Left ventricle myocardium superior (tissue), 1 donor: ENCODE results near the gene TTLL5. TPM values are rescaled to one million over a fixed set of nuclear protein-coding genes. Genes with fewer than 3 reads are reported as not detected.

ENCODE experiments used
- ATAC-seq: fragments of 200-7000 bp; cut with Tn5 transposase; one replicate; pipeline ENCODE4 v1.9.1; 2020; ENCODE audit warnings: mild to moderate bottlenecking, moderate library complexity
- DNase-seq: peaks from one replicate; pipeline ENCODE4 v3.0.0-alpha.2; 2020
- intact Hi-C: fragments of 100-400 bp; cut with micrococcal nuclease; formaldehyde crosslinking; loops from one replicate; pipeline ENCODE4 v1.11.0; 2022
- total RNA-seq: library from RNA; stranded (reverse); fragmentation: NEBNext Ultra II Directional; extraction: Animal tissue kit (Norgen Biotek cat#: 25700); gene quantifications from one replicate; pipeline ENCODE4 v1.2.1, GENCODE V29; 2021
- donor health status: DM: no; HTN: yes; CAD: no; lungs with severe emphysema.

The TTLL5 gene
- total RNA-seq, 1 donor from 2014 or later, result 15.8 TPM

DNA sequence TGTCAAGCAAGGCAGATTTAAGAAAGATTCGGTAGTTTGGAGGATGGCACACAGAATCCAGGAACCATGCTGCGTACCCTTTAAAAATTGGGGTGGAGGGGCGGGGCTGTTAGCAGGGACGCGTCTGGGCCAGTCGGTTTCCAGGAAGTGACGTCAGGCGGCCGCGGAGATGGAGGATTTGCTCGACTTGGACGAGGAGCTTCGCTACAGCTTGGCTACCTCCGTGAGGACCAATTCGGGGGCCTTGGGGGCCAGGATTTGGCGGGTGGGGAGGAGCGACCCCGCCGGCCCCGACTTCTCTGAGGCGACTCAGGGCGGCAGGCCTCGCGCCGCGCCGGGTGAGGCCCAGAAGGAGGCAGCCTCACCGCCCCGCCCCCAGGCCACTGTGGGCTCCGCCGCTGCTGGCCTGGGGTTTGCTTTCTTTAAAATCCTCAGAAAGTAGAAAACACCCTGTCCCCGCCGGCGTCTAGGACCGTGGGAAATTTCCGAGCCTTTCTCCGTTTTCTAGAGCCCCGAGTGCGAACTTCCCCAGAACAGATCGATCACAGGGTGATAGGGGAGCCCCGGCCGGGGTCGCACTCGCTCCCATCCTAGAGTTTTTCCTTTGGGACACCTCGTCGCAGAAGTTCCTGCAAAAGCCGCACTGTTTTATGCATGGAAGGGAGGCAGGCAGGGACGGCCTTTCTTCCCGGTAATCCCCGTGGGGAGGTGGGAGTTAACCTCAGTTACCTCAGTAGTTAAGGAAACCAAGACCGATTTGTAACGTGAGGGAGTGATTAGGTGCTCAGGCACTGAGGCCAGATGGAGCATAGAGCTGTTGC lies 324.8 kb downstream of the TTLL5 start, which contains the start of gene IFT43:
Gene IFT43 (plus strand): TSS at position 146 of the 821 bp plus-strand sequence. CDS start 24 bp downstream, at position 170.
- DNase-seq, result peak; percentile 95
- ATAC-seq, result peak; percentile 57
- intact Hi-C loops, result no loop called here

DNA sequence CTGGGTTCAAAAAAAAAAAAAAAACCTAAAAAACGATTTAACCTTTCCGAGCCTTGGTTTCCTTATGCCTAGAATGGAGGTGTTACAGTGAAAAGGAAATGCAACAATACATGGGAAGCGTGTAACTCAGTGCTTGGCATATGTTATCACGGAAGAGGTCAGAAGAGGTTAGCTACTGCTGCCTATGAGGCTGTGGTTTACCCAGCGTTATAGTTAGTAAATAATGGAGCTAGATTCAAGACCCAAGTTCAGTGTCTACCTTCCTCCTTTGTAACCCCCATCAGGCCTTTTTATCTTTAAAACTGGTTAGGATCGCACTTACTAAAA lies 325.4 kb downstream of the TTLL5 start:
- intact Hi-C loops, result no loop called here
- ATAC-seq (no peak), DNase-seq (no peak)

DNA sequence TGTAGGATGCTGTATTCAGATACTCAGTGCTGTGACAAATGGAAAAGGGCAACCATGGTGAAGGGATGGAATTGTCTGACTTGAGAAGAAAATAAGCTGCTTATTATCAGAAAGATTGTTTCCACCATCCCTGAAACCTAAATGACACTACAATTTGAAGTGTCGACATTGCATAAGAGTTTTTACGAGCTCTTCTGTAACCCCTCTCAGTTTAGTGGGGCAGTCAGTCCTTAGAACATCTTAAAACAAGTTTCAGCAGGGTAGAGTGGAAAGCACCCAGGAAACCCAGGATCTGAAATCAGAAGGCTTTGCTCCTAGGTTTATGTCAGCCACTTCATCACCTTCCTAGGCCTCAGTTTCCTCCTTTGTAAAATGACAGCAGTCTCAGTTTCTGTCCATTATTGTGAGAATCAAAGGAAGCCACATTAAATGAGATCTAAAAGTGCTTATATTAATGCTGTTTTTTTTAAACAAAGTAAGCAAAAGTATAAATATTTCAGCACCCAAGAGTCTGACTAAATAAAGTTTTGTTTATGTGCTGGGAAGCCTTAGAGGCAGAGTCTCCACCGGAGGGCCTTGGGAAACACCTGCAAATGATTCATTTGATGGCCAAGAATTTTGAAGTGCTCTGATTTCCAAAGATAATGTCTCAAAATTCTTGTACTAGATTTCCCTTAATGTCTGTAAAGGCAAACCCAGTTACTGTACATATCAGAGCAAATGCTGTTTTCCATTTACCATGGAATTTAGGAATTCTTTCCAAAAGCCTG lies 326.3 kb downstream of the TTLL5 start:
- intact Hi-C loops, result no loop called here

DNA sequence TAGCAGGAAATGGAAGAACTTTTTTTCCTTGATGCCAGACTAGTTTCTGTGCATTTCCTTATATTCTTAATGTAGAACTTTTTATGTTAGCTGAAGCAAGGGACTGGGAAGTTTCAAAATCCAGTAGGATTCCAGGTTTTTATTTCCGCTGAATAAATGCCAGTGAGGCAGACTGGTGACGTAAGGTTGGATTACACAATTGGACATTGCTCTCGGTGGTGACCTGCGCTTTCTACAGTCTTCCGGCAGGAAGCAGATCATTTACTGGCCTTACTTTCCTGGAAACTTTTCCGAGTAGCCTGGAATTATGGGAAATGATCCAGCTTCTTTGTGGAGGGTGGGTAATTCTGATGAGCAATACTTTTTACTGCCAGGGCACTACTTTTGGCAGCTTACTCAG lies 328.1 kb downstream of the TTLL5 start:
- intact Hi-C loops, result no loop called here
- ATAC-seq (peak; percentile 7), DNase-seq (no peak)

More for the DNA sequence above, 326.3 kb downstream of the TTLL5 start:
- DNase-seq (no peak), ATAC-seq (no peak)

DNA sequence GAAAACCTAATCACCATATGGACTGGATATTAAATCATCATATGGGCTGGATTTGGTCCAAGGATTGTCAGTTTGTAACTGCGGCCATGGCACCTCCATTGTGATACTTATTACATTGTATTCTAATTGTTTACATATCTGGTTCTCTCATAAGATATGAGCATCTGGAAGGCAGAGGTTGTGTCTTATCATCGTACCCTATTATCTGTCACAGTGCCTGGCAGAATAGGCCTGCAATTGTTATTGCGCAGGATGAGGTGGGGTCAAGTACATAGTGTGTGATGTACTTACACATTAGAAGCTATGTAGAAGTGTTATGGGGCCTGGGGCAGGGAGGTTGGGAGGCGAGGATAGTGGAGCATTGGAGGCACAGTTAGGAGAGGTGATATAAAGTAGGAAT lies 329.3 kb downstream of the TTLL5 start:
- intact Hi-C loops, result no loop called here
- no peak for DNase-seq
- ATAC-seq, result no peak

DNA sequence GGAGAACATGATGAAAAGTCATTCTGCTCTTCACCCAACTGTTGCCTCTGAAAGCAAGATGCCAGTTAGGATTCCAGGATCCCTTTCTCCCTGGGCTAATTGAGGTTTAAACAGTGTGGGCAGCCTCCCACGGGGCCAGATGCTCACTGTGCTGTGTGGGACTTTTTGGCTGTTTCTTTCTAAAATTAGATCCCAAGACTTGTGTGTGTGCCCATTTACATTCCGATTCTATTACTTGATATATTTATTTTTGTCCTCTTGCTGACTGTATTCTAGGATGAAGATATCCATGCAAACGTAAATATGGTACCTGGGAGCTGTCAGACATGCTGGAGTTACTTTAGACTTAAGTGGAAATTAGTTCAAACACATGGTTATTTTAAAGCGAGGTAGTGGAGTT lies 330.7 kb downstream of the TTLL5 start:
- DNase-seq, result no peak
- intact Hi-C loops, result no loop called here
- peak; percentile 23 for ATAC-seq

DNA sequence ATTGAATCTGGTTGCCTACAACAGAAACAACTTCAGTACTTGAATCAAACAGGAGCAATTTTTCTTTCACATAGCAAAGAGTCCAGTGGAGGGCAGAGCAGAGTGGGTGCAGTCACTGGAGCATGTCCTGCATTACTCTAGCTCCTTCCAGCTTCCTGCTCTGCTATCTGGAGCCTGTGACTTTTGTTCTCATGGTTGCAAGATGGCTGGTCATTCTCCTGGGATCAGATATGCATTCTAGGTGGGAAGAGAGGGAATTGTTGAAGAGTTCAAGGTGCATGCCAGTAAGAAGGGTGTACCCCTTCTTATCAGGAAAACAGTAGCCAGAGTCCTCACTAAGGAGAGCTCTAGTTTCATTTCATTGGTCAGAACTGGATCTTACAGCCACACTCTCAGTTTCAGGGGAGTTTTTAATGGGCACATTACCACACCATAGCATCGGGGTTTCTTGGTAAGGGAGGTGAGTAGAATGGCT lies 332.6 kb downstream of the TTLL5 start:
- ATAC-seq, result no peak
- intact Hi-C loops, result no loop called here
- DNase-seq, result no peak

DNA sequence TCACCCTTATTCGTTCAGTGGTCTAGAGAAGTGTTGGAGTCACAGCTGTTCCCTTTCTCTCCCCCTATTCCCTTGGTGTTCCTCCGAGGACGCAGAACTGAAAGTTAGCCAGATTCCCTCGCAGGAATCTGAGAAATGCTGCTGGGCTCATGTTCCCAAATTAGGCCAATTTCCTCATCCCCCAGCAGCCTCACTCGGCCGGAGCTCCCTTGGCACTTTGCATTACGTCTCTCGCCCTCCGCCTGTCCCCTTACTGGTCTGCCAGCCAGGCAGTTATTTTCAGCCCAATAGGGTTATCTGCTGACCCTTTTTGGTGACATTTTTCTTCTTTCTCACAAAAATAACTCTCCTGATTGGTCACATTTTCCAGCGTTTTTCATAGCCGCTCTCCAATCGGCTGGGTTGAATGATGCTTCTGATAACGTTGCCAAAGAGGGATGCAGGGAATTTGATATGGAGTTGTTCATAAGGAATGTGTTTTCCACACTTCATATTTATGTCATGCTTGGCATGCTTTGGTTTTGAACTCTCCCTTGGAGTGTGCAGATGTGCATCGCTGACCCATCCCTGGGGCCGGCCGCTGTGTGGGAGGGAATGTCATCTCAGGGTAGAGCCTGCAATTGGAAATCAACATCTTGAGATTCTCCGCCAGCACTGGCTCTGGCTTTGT lies 334.5 kb downstream of the TTLL5 start:
- ATAC-seq, result peak; percentile 88
- intact Hi-C loops, result no loop called here

DNA sequence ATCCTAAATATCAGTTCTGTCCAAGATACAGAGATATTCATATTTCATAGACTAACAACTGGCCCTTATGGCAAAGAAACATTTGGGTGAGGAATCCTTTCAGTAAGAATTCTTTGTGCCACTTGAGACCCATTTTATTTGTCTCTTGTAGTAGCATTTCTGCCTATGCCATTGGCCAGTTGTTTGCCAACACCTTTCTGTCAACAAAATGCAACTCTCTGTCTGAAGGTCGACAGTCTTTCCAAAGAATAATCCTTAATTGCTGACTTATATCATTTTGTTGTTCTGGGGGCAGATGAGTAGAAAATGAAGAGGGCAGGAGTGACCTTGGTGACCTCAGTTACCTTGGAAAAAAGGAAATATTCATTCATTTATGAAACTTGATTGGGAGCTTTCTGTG lies 335.4 kb downstream of the TTLL5 start:
- intact Hi-C loops, result no loop called here
- ATAC-seq, result no peak
- no peak for DNase-seq

More for the DNA sequence above, 334.5 kb downstream of the TTLL5 start:
- peak; percentile 71 for DNase-seq

DNA sequence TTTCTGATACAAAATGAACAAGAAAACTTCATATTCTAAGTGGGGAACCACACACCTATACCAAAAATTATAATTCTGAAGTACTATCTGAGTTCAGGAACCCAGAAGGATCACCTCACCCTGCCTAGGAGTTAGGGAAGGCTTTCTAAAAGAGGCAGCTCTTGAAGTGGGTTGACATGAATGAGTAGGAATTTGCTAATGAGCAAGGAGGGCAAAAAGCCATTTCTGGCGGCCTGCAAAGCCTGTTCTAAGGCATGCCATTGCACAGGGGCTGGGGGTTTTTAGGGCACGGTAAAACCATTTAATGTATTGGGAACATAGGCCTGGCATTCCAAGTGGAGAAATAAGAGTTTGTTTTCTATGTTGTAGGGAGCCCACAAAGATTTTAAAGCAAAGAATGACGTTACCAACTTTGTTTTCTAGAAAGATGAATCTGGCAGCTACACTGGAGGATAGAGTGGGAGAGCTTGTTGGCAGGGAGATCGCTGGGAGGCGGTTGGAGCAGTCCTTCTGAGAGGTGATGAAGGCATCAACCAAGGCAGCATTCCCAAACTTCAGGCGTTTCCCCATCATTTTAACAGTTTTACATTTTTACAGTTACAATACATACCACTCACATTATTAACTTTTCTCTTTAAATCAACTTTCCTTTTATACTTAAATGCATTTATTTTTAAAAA lies 338.6 kb downstream of the TTLL5 start:
- intact Hi-C loops, result no loop called here
- no peak for DNase-seq
- ATAC-seq, result no peak

DNA sequence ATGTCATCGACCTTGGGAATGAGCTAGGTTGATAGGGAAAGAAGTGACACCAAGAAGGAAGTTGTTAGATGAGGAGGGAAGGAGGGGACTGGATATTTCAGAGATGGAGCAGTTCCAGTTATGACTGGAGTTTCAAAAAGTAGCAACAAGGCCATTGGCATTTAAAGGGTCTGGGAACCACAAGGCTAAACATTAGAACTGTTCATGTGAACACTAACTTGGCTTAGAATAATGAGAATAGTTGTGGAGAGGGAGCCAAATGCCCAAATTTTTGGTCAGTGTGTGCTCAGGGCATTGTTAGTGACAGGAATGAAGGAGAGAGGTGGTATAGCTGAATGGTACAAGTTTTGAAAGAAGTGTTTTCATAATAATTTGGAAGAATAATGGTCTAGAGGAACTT lies 341.3 kb downstream of the TTLL5 start:
- intact Hi-C loops, result no loop called here
- DNase-seq (no peak), ATAC-seq (no peak)

Other genes starting within 250 kb of the TTLL5 start
- 24.7 TPM for gene JDP2, start 233.2 kb upstream of the TTLL5 start, total RNA-seq
- 0.74 TPM for gene BATF, start 138.8 kb upstream of the TTLL5 start, total RNA-seq
- gene FLVCR2, start 82.6 kb upstream of the TTLL5 start, total RNA-seq, result 5.6 TPM
- 6.2 TPM for gene ERG28, start 370 bp upstream of the TTLL5 start, total RNA-seq